Ishikawa (cell line): Measurements from ENCODE around the gene GAPDHS.

Source experiments
- CEBPB ChIP-seq: IDR thresholded peaks from 2 replicates; pipeline ENCODE4 v1.6.1; 2012
- CREB1 ChIP-seq: IDR thresholded peaks from 2 replicates; pipeline ENCODE4 v1.6.1; 2012; ENCODE audit warnings: low read depth
- EGR1 ChIP-seq: IDR thresholded peaks from 2 replicates; pipeline ENCODE4 v1.6.1; 2012
- EP300 ChIP-seq: IDR thresholded peaks from 2 replicates; pipeline ENCODE4 v1.6.1; 2012; ENCODE audit warnings: borderline replicate concordance
- TAF1 ChIP-seq: IDR thresholded peaks from 2 replicates; pipeline ENCODE4 v1.6.1; 2012; ENCODE audit warnings: low read depth, mild to moderate bottlenecking
- TCF12 ChIP-seq: IDR thresholded peaks from 2 replicates; pipeline ENCODE4 v1.6.1; 2012; ENCODE audit warnings: low read depth
- USF1 ChIP-seq: IDR thresholded peaks from 2 replicates; pipeline ENCODE4 v1.6.1; 2012
- ZBTB7A ChIP-seq: IDR thresholded peaks from 2 replicates; pipeline ENCODE4 v1.6.1; 2012; ENCODE audit warnings: low read depth

- TF ChIP-seq EGR1 = no peak
- no peak for TF ChIP-seq EP300
- TF ChIP-seq ZBTB7A = no peak
- no peak for TF ChIP-seq TAF1
- no peak for TF ChIP-seq CEBPB
- TF ChIP-seq CREB1 = no peak
- TF ChIP-seq USF1 = no peak
- TF ChIP-seq TCF12 = no peak
Observed at GRCh38 chr19:35561436-35561835, 28.2 kb downstream of the GAPDHS start.
